WTC11 (cell line): ENCODE data around the gene GCHFR.

Experiments
- FOXJ3 ChIP-seq: sonication (generic); formaldehyde crosslinking; IDR thresholded peaks from 2 replicates; pipeline ENCODE4 v1.9.0; 2021; ENCODE audit warnings: missing genetic modification reagents, mild to moderate bottlenecking, borderline replicate concordance
- FOXK1 ChIP-seq: sonication (generic); formaldehyde crosslinking; IDR thresholded peaks from 2 replicates; pipeline ENCODE4 v1.8.0; 2022; ENCODE audit warnings: mild to moderate bottlenecking, moderate library complexity, missing genetic modification reagents
- NFE2L1 ChIP-seq: sonication (generic); formaldehyde crosslinking; IDR thresholded peaks from 2 replicates; pipeline ENCODE4 v1.8.1; 2023; ENCODE audit warnings: missing genetic modification reagents
- NR1H2 ChIP-seq: sonication (generic); formaldehyde crosslinking; IDR thresholded peaks from 2 replicates; pipeline ENCODE4 v1.9.0; 2021; ENCODE audit warnings: mild to moderate bottlenecking, moderate library complexity, missing genetic modification reagents
- NR2C2 ChIP-seq: sonication (generic); formaldehyde crosslinking; IDR thresholded peaks from 2 replicates; pipeline ENCODE4 v1.8.0; 2022; ENCODE audit warnings: mild to moderate bottlenecking, missing genetic modification reagents
- SP1 ChIP-seq: sonication (generic); formaldehyde crosslinking; conservative IDR thresholded peaks from 2 replicates; pipeline ENCODE4 v1.8.1; 2022; ENCODE audit warnings: missing genetic modification reagents
- ZNF263 ChIP-seq: sonication (generic); formaldehyde crosslinking; IDR thresholded peaks from 2 replicates; pipeline ENCODE4 v1.8.1; 2022; ENCODE audit warnings: low read depth, mild to moderate bottlenecking, moderate library complexity, missing genetic modification reagents
- ZNF317 ChIP-seq: sonication (generic); formaldehyde crosslinking; IDR thresholded peaks from 2 replicates; pipeline ENCODE4 v1.8.1; 2023; ENCODE audit warnings: low read depth, mild to moderate bottlenecking, moderate library complexity, missing genetic modification reagents, borderline replicate concordance
- TF ChIP-seq, protein P1 (sequence below): fragments of 200-600 bp; IDR thresholded peaks from 2 replicates; pipeline ENCODE4 v1.8.0; 2022; ENCODE audit warnings: antibody characterized with exemption
- TF ChIP-seq, protein P2 (sequence below): sonication (generic); formaldehyde crosslinking; IDR thresholded peaks from 2 replicates; pipeline ENCODE4 v1.8.0; 2022; ENCODE audit warnings: mild to moderate bottlenecking, missing genetic modification reagents
- TF ChIP-seq, protein P3 (sequence below): sonication (generic); formaldehyde crosslinking; IDR thresholded peaks from 2 replicates; pipeline ENCODE4 v1.8.0; 2022; ENCODE audit warnings: mild to moderate bottlenecking, missing genetic modification reagents

DNA sequence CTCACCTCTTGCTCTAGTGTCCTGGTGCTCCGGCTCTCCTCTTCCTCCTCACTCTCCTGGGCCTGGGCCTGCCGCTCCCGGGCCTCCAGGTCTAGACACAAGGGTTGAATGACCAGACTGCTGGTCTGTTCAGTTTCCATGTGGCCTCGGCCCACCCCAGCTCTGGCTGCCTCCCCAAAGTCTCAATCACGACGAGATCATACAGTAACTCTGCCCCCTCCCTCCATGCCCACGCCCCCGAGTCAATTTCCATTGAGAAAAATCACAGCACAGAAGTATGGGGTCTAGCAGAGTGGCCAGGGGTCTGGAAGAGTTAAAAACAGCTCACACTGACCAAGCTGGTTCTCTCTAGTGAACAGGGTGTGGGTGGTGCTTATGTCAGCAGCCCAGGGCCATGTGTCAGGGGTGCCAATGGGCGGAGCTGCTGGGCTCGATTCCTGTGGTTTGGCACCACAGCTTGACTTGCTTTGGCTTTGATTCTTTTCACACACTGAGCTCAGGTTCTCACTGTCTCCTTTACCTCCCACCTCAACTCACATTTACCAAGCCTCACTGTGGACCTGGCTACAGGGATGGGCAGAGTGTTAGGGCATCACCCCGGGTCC, 12.8 kb downstream of the GCHFR start:
- TF ChIP-seq SP1 (CRISPR knock-in tag) (no peak), FOXJ3 (CRISPR knock-in tag) (no peak), FOXK1 (CRISPR knock-in tag) (no peak), NR2C2 (CRISPR knock-in tag) (no peak), NFE2L1 (no peak), ZNF263 (CRISPR knock-in tag) (no peak), ZNF317 (no peak), NR1H2 (CRISPR knock-in tag) (no peak)
- TF ChIP-seq, protein P1, sequence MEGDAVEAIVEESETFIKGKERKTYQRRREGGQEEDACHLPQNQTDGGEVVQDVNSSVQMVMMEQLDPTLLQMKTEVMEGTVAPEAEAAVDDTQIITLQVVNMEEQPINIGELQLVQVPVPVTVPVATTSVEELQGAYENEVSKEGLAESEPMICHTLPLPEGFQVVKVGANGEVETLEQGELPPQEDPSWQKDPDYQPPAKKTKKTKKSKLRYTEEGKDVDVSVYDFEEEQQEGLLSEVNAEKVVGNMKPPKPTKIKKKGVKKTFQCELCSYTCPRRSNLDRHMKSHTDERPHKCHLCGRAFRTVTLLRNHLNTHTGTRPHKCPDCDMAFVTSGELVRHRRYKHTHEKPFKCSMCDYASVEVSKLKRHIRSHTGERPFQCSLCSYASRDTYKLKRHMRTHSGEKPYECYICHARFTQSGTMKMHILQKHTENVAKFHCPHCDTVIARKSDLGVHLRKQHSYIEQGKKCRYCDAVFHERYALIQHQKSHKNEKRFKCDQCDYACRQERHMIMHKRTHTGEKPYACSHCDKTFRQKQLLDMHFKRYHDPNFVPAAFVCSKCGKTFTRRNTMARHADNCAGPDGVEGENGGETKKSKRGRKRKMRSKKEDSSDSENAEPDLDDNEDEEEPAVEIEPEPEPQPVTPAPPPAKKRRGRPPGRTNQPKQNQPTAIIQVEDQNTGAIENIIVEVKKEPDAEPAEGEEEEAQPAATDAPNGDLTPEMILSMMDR, result no peak
- TF ChIP-seq, protein P2, sequence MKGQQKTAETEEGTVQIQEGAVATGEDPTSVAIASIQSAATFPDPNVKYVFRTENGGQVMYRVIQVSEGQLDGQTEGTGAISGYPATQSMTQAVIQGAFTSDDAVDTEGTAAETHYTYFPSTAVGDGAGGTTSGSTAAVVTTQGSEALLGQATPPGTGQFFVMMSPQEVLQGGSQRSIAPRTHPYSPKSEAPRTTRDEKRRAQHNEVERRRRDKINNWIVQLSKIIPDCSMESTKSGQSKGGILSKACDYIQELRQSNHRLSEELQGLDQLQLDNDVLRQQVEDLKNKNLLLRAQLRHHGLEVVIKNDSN (CRISPR knock-in tag), result no peak
- TF ChIP-seq, protein P3, sequence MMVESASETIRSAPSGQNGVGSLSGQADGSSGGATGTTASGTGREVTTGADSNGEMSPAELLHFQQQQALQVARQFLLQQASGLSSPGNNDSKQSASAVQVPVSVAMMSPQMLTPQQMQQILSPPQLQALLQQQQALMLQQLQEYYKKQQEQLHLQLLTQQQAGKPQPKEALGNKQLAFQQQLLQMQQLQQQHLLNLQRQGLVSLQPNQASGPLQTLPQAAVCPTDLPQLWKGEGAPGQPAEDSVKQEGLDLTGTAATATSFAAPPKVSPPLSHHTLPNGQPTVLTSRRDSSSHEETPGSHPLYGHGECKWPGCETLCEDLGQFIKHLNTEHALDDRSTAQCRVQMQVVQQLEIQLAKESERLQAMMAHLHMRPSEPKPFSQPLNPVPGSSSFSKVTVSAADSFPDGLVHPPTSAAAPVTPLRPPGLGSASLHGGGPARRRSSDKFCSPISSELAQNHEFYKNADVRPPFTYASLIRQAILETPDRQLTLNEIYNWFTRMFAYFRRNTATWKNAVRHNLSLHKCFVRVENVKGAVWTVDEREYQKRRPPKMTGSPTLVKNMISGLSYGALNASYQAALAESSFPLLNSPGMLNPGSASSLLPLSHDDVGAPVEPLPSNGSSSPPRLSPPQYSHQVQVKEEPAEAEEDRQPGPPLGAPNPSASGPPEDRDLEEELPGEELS (CRISPR knock-in tag), result no peak
